H1 (cell line): Measurements from ENCODE around the gene STAM2. TPM values are rescaled to one million over a fixed set of nuclear protein-coding genes. Genes with fewer than 3 reads are reported as not detected.

Experiments
- CBX8 ChIP-seq: fragments of 300-800, 300-1000 bp; sonication (generic); IDR thresholded peaks from 2 replicates; pipeline ENCODE4 v1.7.1; 2016; ENCODE audit warnings: low read depth, low read length, borderline replicate concordance
- CHD2 ChIP-seq: IDR thresholded peaks from 2 replicates; pipeline ENCODE4 v1.6.1; 2012; ENCODE audit warnings: low read length, improper control_type of control experiment
- CTBP2 ChIP-seq: IDR thresholded peaks from 2 replicates; pipeline ENCODE4 v1.7.0; 2011; ENCODE audit warnings: borderline replicate concordance, mild to moderate bottlenecking, moderate library complexity, mixed read lengths, low read length; ENCODE audit not compliant: insufficient read depth, insufficient read length
- EGR1 ChIP-seq: IDR thresholded peaks from 2 replicates; pipeline ENCODE4 v1.6.1; 2011; ENCODE audit warnings: low read depth, low read length, borderline replicate concordance
- HDAC6 ChIP-seq: IDR thresholded peaks from one replicate; pipeline ENCODE4 v1.7.1; 2012; ENCODE audit warnings: low read depth, mild to moderate bottlenecking, inconsistent platforms, low read length, moderate library complexity
- JUND ChIP-seq: IDR thresholded peaks from 2 replicates; pipeline ENCODE4 v1.6.1; 2011; ENCODE audit warnings: mild to moderate bottlenecking, improper control_type of control experiment, low read length
- MAX ChIP-seq: IDR thresholded peaks from 2 replicates; pipeline ENCODE4 v1.6.1; 2012; ENCODE audit warnings: inconsistent platforms
- RXRA ChIP-seq: IDR thresholded peaks from 2 replicates; pipeline ENCODE4 v1.6.1; 2011; ENCODE audit warnings: low read depth, mild to moderate bottlenecking, low read length, moderate library complexity; ENCODE audit not compliant: insufficient read depth
- SP1 ChIP-seq: IDR thresholded peaks from 2 replicates; pipeline ENCODE4 v1.6.1; 2011; ENCODE audit warnings: low read depth, low read length
- SUZ12 ChIP-seq: fragments of 200-600 bp; sonication (generic); IDR thresholded peaks from 2 replicates; pipeline ENCODE4 v1.6.1; 2012; ENCODE audit warnings: mild to moderate bottlenecking, inconsistent platforms, low read length, moderate library complexity, mixed read lengths
- polyA plus RNA-seq, 7 experiments: library from polyadenylated mRNA; depleted of rRNA in 3 of 7; stranded (reverse) in 5 of 7; unstranded in 2 of 7; fragments of >200 nt in 5 of 7; fragments of 200-250 nt in 2 of 7; gene quantifications; 1 replicate in 5 of 7; 2 replicates in 1 of 7; 4 replicates in 1 of 7; pipeline versions ENCODE4 v1.2.1 to v1.2.3, GENCODE V29; 2011 to 2013; ENCODE audit warnings: missing spikeins in 2 of 7, mixed read lengths in 2 of 7
- total RNA-seq: library from RNA; stranded (reverse); fragmentation: NEBNext Ultra II Directional; extraction: Animal tissue kit (Norgen Biotek cat#: 25700); gene quantifications from 2 replicates; pipeline ENCODE4 v1.2.1, GENCODE V29; 2021
- TF ChIP-seq, protein P1 (sequence below): fragments of 300-600 bp; sonication (generic); IDR thresholded peaks from 2 replicates; pipeline ENCODE4 v1.7.1; 2012; ENCODE audit warnings: low read length, moderate library complexity, mild to moderate bottlenecking, inconsistent platforms; ENCODE audit not compliant: insufficient replicate concordance
- TF ChIP-seq, protein P2 (sequence below): IDR thresholded peaks from 2 replicates; pipeline ENCODE4 v1.6.1; 2011; ENCODE audit warnings: low read depth, mild to moderate bottlenecking, low read length; ENCODE audit not compliant: insufficient read depth

The STAM2 gene
- total and polyA plus RNA-seq, 2 of the 8 experiments (the other 6 are each of a cell fraction or from before 2014, with no cell fraction given), result 5.4 to 9.4 TPM

DNA sequence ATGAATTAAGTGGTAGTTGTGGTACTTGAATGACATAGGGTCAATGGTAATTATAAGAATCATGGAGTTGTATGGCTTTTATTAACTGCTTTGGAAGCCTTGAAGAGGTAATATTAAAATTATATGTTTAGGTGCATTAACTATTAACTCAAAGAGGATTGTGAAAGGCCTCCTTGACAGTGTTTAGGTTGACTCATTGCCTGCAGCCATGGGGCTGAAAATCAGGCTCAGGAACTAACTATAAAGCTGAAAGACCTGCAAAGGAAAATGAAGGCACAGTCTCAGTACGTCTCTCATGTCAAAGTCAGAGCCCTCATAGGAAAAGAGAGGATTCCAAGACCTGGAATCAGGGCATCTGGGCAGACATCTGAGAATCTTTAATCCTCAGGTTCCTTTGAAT is 107.7 kb downstream of the STAM2 start (continued):
- TF ChIP-seq, protein P1, sequence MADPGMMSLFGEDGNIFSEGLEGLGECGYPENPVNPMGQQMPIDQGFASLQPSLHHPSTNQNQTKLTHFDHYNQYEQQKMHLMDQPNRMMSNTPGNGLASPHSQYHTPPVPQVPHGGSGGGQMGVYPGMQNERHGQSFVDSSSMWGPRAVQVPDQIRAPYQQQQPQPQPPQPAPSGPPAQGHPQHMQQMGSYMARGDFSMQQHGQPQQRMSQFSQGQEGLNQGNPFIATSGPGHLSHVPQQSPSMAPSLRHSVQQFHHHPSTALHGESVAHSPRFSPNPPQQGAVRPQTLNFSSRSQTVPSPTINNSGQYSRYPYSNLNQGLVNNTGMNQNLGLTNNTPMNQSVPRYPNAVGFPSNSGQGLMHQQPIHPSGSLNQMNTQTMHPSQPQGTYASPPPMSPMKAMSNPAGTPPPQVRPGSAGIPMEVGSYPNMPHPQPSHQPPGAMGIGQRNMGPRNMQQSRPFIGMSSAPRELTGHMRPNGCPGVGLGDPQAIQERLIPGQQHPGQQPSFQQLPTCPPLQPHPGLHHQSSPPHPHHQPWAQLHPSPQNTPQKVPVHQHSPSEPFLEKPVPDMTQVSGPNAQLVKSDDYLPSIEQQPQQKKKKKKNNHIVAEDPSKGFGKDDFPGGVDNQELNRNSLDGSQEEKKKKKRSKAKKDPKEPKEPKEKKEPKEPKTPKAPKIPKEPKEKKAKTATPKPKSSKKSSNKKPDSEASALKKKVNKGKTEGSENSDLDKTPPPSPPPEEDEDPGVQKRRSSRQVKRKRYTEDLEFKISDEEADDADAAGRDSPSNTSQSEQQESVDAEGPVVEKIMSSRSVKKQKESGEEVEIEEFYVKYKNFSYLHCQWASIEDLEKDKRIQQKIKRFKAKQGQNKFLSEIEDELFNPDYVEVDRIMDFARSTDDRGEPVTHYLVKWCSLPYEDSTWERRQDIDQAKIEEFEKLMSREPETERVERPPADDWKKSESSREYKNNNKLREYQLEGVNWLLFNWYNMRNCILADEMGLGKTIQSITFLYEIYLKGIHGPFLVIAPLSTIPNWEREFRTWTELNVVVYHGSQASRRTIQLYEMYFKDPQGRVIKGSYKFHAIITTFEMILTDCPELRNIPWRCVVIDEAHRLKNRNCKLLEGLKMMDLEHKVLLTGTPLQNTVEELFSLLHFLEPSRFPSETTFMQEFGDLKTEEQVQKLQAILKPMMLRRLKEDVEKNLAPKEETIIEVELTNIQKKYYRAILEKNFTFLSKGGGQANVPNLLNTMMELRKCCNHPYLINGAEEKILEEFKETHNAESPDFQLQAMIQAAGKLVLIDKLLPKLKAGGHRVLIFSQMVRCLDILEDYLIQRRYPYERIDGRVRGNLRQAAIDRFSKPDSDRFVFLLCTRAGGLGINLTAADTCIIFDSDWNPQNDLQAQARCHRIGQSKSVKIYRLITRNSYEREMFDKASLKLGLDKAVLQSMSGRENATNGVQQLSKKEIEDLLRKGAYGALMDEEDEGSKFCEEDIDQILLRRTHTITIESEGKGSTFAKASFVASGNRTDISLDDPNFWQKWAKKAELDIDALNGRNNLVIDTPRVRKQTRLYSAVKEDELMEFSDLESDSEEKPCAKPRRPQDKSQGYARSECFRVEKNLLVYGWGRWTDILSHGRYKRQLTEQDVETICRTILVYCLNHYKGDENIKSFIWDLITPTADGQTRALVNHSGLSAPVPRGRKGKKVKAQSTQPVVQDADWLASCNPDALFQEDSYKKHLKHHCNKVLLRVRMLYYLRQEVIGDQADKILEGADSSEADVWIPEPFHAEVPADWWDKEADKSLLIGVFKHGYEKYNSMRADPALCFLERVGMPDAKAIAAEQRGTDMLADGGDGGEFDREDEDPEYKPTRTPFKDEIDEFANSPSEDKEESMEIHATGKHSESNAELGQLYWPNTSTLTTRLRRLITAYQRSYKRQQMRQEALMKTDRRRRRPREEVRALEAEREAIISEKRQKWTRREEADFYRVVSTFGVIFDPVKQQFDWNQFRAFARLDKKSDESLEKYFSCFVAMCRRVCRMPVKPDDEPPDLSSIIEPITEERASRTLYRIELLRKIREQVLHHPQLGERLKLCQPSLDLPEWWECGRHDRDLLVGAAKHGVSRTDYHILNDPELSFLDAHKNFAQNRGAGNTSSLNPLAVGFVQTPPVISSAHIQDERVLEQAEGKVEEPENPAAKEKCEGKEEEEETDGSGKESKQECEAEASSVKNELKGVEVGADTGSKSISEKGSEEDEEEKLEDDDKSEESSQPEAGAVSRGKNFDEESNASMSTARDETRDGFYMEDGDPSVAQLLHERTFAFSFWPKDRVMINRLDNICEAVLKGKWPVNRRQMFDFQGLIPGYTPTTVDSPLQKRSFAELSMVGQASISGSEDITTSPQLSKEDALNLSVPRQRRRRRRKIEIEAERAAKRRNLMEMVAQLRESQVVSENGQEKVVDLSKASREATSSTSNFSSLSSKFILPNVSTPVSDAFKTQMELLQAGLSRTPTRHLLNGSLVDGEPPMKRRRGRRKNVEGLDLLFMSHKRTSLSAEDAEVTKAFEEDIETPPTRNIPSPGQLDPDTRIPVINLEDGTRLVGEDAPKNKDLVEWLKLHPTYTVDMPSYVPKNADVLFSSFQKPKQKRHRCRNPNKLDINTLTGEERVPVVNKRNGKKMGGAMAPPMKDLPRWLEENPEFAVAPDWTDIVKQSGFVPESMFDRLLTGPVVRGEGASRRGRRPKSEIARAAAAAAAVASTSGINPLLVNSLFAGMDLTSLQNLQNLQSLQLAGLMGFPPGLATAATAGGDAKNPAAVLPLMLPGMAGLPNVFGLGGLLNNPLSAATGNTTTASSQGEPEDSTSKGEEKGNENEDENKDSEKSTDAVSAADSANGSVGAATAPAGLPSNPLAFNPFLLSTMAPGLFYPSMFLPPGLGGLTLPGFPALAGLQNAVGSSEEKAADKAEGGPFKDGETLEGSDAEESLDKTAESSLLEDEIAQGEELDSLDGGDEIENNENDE, result no peak
- TF ChIP-seq EGR1, result no peak
- TF ChIP-seq RXRA, result no peak
- no peak for TF ChIP-seq CHD2
- TF ChIP-seq SUZ12, result no peak
- TF ChIP-seq HDAC6, result no peak
- TF ChIP-seq JUND, result no peak
- TF ChIP-seq MAX, result no peak
- no peak for TF ChIP-seq CBX8
- no peak for TF ChIP-seq CTBP2
- TF ChIP-seq, protein P2, sequence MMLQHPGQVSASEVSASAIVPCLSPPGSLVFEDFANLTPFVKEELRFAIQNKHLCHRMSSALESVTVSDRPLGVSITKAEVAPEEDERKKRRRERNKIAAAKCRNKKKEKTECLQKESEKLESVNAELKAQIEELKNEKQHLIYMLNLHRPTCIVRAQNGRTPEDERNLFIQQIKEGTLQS, result no peak
- TF ChIP-seq SP1, result no peak
